Retinal pigment epithelial cell (primary cell): ENCODE results near the gene MEPE.
A peak's percentile ranks its signal among the peaks of the same experiment; 100 is the strongest.

Source experiments
- DNase-seq: peaks from one replicate; pipeline ENCODE4 v3.0.0-alpha.2; 2010; ENCODE audit warnings: low read depth
- H3K4me3 ChIP-seq: 2 replicates; pipeline ENCODE4 v1.5.1; 2011; ENCODE audit warnings: mild to moderate bottlenecking, low read length, control low read depth, moderate library complexity
- CTCF ChIP-seq: conservative IDR thresholded peaks from 2 replicates; pipeline ENCODE4 v1.5.1; 2011; ENCODE audit warnings: low read depth, low read length, control low read depth, inconsistent platforms

The MEPE gene

GRCh38 chr4:87804871-87805270, 27.9 kb upstream of the MEPE start:
- no peak overlapping the region for H3K4me3 ChIP-seq
- TF ChIP-seq CTCF: no peak
- DNase-seq: no peak

GRCh38 chr4:87805971-87806370, 26.8 kb upstream of the MEPE start:
- DNase-seq: no peak
- H3K4me3 ChIP-seq: no peak overlapping the region
- no peak for TF ChIP-seq CTCF

GRCh38 chr4:87806520-87806919, 26.2 kb upstream of the MEPE start:
- no peak overlapping the region for H3K4me3 ChIP-seq
- TF ChIP-seq CTCF: no peak
- no peak for DNase-seq

GRCh38 chr4:87807402-87807801, 25.4 kb upstream of the MEPE start:
- TF ChIP-seq CTCF: no peak
- DNase-seq: peak; percentile 37
- H3K4me3 ChIP-seq: no peak overlapping the region

GRCh38 chr4:87811977-87812376, 20.8 kb upstream of the MEPE start:
- H3K4me3 ChIP-seq: no peak overlapping the region
- TF ChIP-seq CTCF: no peak
- no peak for DNase-seq

GRCh38 chr4:87819281-87819919, 13.4 kb upstream of the MEPE start:
- peak; percentile 55 for DNase-seq
- no peak overlapping the region for H3K4me3 ChIP-seq
- TF ChIP-seq CTCF: no peak

- no peak overlapping the region for H3K4me3 ChIP-seq
- no peak for TF ChIP-seq CTCF
- no peak for DNase-seq
Measured at GRCh38 chr4:87823200-87823599, 9.6 kb upstream of the MEPE start.
